Suprapubic skin (tissue), 4 donors: ENCODE measurements around the gene PSMA2. TPM values are rescaled to one million over a fixed set of nuclear protein-coding genes. Genes with fewer than 3 reads are reported as not detected.

Source experiments
- DNase-seq, 2 donors: peaks; one replicate each; pipeline ENCODE4 v3.0.0-alpha.2; 2019; ENCODE audit warnings: low spot score in 2 of 2
- H3K27ac ChIP-seq: fragments of 200-600 bp; sonication (generic); one replicate; pipeline ENCODE4 v1.5.1; 2019
- H3K27me3 ChIP-seq: fragments of 200-600 bp; sonication (generic); one replicate; pipeline ENCODE4 v1.5.1; 2019
- H3K36me3 ChIP-seq: fragments of 200-600 bp; sonication (generic); one replicate; pipeline ENCODE4 v1.5.1; 2019
- H3K4me1 ChIP-seq: fragments of 200-600 bp; sonication (generic); one replicate; pipeline ENCODE4 v1.5.1; 2019
- H3K4me3 ChIP-seq: fragments of 200-600 bp; sonication (generic); one replicate; pipeline ENCODE4 v1.5.1; 2019; ENCODE audit warnings: mild to moderate bottlenecking
- H3K9me3 ChIP-seq: fragments of 200-600 bp; sonication (generic); one replicate; pipeline ENCODE4 v1.5.1; 2019
- EP300 ChIP-seq: sonication (generic); formaldehyde crosslinking; IDR thresholded peaks from one replicate; pipeline ENCODE4 v1.6.1; 2017; ENCODE audit warnings: antibody characterized with exemption
- POLR2A ChIP-seq, 2 donors: fragments of 450-650 bp; IDR thresholded peaks; one replicate each; pipeline ENCODE4 v1.6.1; 2017; ENCODE audit warnings: antibody characterized with exemption in 2 of 2, mild to moderate bottlenecking in 2 of 2, moderate library complexity in 2 of 2
- POLR2AphosphoS5 ChIP-seq, 3 donors: sonication (generic); formaldehyde crosslinking; IDR thresholded peaks; one replicate each; pipeline ENCODE4 v1.6.1; 2017; ENCODE audit warnings: antibody characterized with exemption in 3 of 3
- WGBS: methylation state at CpG from one replicate; pipeline ENCODE4 v1.1.5; 2018; 5-methylcytosine and 5-hydroxymethylcytosine counted together
- total RNA-seq, 4 donors: library from RNA; depleted of rRNA; stranded (reverse); fragments of >200 nt; gene quantifications; one replicate each; pipeline ENCODE4 v1.1.0, GENCODE V29; 2016
- TF ChIP-seq, protein P1 (sequence below), 2 donors: fragments of 200-600 bp in 1 of 2; fragments of 450-650 bp in 1 of 2; sonication (generic) in 1 of 2; IDR thresholded peaks; one replicate each; pipeline ENCODE4 v1.5.1; 2016 to 2019; ENCODE audit warnings: antibody characterized with exemption in 2 of 2, mild to moderate bottlenecking in 1 of 2, moderate library complexity in 1 of 2

PSMA2 gene
- total RNA-seq, 4 donors from 2014 or later, result 29.9 to 58.9 (median 46.0) TPM

DNA sequence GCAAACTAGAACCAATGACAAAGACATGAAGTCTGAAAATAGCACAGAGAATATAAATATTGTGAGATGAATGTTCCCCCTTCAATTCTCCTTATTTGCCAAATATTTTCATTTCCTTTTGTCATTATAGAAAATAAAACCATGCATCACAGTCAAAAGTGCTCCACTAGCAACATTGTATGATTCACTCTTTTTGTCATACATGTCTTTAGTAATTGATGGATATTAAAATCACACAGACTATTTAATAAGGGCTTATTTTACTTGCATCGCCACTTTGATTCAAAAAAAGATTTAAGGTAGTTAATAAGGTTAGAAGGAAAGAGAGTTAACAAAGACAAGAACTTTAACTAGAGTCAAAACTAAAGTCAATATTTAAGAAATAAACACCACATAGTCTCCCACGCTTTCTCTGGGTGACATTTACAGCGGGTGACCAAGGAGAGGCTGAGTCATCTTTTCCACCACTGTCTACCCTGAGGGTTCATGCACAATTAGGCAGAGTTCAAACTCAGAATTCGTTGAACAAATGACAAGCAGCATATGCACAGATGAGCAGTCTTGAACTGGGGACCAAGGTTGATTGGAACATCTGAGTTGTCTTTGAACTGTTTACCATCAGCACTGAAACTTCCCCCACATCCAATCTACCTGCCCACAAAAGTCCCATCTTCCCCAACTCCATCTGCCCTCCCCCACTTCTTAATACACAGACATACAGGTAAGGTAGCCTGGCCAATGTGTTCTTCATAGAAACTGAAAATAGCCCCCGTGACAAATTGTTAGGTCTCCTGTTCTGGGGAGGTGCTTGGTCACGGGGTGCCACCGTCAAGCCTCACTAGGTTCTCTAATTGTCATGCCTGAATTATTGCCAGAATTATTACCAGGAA, 62.6 kb downstream of the PSMA2 start:
- no peak for DNase-seq
- H3K27me3 ChIP-seq, result no peaks in the 10 kb centered on the region

DNA sequence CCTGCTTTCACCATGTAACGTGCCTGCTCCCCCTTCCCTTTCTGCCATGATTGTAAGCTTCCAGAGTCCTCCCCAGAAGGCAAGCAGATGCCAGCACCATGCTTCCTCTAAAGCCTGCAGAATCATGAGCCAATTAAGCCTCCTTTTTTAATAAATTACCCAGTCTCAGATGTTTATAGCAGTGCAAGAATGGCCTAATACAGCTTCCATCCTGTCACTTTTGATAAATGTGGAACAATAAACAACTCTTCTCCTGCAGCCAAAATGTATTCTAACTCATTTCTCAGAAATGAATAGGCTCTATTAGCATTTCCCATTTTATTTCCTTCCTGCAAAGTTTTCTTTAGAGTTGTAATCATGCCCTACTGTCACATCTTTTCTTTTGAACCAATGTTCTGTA, 63.5 kb downstream of the PSMA2 start:
- H3K27me3 ChIP-seq, result no peaks in the 10 kb centered on the region
- H3K4me3 ChIP-seq, result no peak overlapping the region
- H3K27ac ChIP-seq, result no peak overlapping the region
- 80% methylated on average over 1 of the region's 1 CpG for WGBS
- H3K9me3 ChIP-seq, result no peaks in the 10 kb centered on the region
- H3K36me3 ChIP-seq, result no peaks in the 10 kb centered on the region
- TF ChIP-seq POLR2AphosphoS5 (IDR thresholded peaks at IDR 0.05), result no peak
- TF ChIP-seq POLR2A (IDR thresholded peaks at IDR 0.05), result no peak
- TF ChIP-seq, protein P1, sequence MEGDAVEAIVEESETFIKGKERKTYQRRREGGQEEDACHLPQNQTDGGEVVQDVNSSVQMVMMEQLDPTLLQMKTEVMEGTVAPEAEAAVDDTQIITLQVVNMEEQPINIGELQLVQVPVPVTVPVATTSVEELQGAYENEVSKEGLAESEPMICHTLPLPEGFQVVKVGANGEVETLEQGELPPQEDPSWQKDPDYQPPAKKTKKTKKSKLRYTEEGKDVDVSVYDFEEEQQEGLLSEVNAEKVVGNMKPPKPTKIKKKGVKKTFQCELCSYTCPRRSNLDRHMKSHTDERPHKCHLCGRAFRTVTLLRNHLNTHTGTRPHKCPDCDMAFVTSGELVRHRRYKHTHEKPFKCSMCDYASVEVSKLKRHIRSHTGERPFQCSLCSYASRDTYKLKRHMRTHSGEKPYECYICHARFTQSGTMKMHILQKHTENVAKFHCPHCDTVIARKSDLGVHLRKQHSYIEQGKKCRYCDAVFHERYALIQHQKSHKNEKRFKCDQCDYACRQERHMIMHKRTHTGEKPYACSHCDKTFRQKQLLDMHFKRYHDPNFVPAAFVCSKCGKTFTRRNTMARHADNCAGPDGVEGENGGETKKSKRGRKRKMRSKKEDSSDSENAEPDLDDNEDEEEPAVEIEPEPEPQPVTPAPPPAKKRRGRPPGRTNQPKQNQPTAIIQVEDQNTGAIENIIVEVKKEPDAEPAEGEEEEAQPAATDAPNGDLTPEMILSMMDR (IDR thresholded peaks at IDR 0.05), result no peak
- TF ChIP-seq EP300, result no peak
- H3K4me1 ChIP-seq, result no peaks in the 10 kb centered on the region
- no peak for DNase-seq

More for the DNA sequence above, 62.6 kb downstream of the PSMA2 start:
- 57% methylated on average over 7 of the region's 7 CpGs for WGBS
- H3K9me3 ChIP-seq, result no peaks in the 10 kb centered on the region
- no peaks in the 10 kb centered on the region for H3K36me3 ChIP-seq
- TF ChIP-seq POLR2AphosphoS5 (IDR thresholded peaks at IDR 0.05), result no peak
- no peak for TF ChIP-seq POLR2A (IDR thresholded peaks at IDR 0.05)
- TF ChIP-seq, protein P1 (IDR thresholded peaks at IDR 0.05), result no peak
- no peak for TF ChIP-seq EP300
- no peaks in the 10 kb centered on the region for H3K4me1 ChIP-seq
- H3K27ac ChIP-seq, result no peak overlapping the region
- H3K4me3 ChIP-seq, result no peak overlapping the region

Other genes with a start within 250 kb of the PSMA2 start
- 1 to 10 TPM; 3.5 to 7.1 (median 5.8) TPM for gene C7orf25, start 20.1 kb downstream of the PSMA2 start, total RNA-seq
- gene MRPL32, start 202 bp upstream of the PSMA2 start, total RNA-seq, result 10 to 100 TPM; 32.9 to 47.2 (median 35.9) TPM
- under 1 TPM in 3 of 4 donors, not detected in 1; 0.17 to 0.73 (median 0.32) TPM for gene HECW1, start 180.5 kb upstream of the PSMA2 start, total RNA-seq